BJ (cell line): Measurements from ENCODE around the gene HLA-DMA. TPM values are rescaled to one million over a fixed set of nuclear protein-coding genes. Genes with fewer than 3 reads are reported as not detected.

Experiments used
- CTCF ChIA-PET: fragments of 350-600 bp; formaldehyde crosslinking; extraction: SDS; loops from one replicate; lab custom pipeline; 2021; ENCODE audit warnings: antibody characterized with exemption, inconsistent platforms; lab: Yijun Ruan, JAX
- POLR2A ChIA-PET: fragments of 300-600 bp; sonication (Branson Sonifier 250); formaldehyde crosslinking; extraction: SDS; loops from one replicate; lab custom pipeline; 2021; ENCODE audit warnings: antibody characterized with exemption; lab: Charles Lee
- DNase-seq: peaks from one replicate; pipeline ENCODE4 v3.0.0-alpha.2; 2011; ENCODE audit warnings: low read depth
- H3K27me3 ChIP-seq: 2 replicates; pipeline ENCODE4 v1.6.0; 2011; ENCODE audit warnings: low read length; ENCODE audit not compliant: control insufficient read depth, insufficient read depth
- H3K36me3 ChIP-seq: 2 replicates; pipeline ENCODE4 v1.5.1; 2011; ENCODE audit warnings: low read length; ENCODE audit not compliant: control insufficient read depth, insufficient read depth
- H3K4me3 ChIP-seq: 2 replicates; pipeline ENCODE4 v1.5.1; 2011; ENCODE audit warnings: low read depth, mild to moderate bottlenecking, control low read depth, low read length
- polyA plus RNA-seq: library from polyadenylated mRNA; depleted of rRNA; stranded (reverse); fragments of >200 nt; gene quantifications from 2 replicates; pipeline ENCODE4 v1.2.3, GENCODE V29; 2011
- TF ChIP-seq, protein P1 (sequence below): IDR thresholded peaks from 2 replicates; pipeline ENCODE4 v1.5.1; 2011; ENCODE audit warnings: low read depth, mild to moderate bottlenecking, control low read depth, inconsistent platforms, low read length, moderate library complexity; ENCODE audit not compliant: insufficient read depth

The HLA-DMA gene
- polyA plus RNA-seq, 1 experiment, result 3.5 TPM

DNA sequence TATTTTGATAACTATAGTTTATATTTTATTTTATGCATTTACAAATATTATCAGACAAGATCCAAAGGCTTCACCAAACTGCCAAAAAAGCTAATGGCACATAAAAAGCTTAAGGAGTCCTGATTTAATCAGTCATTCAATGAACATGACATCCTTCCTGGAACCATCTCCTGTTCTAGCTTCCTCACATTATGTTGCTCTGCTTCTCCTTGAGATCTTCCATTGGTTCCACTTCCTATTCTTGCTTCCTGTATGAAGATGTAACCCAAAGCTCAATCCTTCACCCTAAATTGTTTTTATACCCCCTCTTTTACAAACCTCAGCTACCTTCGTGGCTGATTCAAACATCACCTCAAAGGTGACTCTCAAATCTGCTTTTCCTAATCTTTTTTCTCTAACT is 11.0 kb upstream of the HLA-DMA start:
- ChIA-PET POLR2A (no interaction called here), CTCF (interaction anchor here (0.6 to 2.5 kb wide), 5 partner anchors 10 to 1423 kb away, joined by 4 to 27 read pairs (median 4); partner anchors contain the start of gene HLA-DMA)
- no peaks in the 10 kb centered on the region for H3K36me3 ChIP-seq
- H3K4me3 ChIP-seq, result no peak overlapping the region
- TF ChIP-seq, protein P1, sequence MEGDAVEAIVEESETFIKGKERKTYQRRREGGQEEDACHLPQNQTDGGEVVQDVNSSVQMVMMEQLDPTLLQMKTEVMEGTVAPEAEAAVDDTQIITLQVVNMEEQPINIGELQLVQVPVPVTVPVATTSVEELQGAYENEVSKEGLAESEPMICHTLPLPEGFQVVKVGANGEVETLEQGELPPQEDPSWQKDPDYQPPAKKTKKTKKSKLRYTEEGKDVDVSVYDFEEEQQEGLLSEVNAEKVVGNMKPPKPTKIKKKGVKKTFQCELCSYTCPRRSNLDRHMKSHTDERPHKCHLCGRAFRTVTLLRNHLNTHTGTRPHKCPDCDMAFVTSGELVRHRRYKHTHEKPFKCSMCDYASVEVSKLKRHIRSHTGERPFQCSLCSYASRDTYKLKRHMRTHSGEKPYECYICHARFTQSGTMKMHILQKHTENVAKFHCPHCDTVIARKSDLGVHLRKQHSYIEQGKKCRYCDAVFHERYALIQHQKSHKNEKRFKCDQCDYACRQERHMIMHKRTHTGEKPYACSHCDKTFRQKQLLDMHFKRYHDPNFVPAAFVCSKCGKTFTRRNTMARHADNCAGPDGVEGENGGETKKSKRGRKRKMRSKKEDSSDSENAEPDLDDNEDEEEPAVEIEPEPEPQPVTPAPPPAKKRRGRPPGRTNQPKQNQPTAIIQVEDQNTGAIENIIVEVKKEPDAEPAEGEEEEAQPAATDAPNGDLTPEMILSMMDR, result no peak
- no peaks in the 10 kb centered on the region for H3K27me3 ChIP-seq
- DNase-seq, result no peak

DNA sequence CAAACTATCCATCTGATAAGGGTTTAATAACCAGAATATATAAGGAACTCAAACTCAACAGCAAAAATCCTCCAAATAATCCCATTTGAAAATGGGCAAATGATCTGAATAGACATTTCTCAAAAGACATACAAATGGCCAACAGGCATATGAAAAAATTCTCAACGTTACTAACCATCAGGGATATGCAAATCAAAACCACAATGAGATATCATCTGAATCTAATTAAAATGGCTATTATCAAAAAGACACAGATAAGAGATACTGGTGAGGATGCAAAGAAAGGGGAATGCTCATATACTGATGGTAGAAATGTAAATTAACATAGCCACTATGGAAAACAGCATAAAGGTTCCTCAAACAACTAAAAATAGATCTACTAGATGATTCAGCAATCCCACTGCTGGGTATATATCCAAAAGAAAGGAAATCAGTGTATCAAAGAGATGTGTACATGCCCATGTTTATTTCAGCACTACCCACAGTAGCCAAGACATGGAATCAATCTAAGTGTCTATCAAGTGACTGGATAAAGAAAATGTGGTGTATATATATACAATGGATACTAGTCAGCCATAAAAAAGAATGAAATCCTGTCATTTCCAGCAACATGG is 9.4 kb upstream of the HLA-DMA start:
- DNase-seq, result no peak
- Histone ChIP-seq H3K27me3 (no peaks in the 10 kb centered on the region), H3K36me3 (no peaks in the 10 kb centered on the region), H3K4me3 (no peak overlapping the region)
- TF ChIP-seq, protein P1, result no peak
- POLR2A ChIA-PET, result no interaction called here
- CTCF ChIA-PET, result interaction anchor here (1.8 to 2.5 kb wide), 2 partner anchors 9 to 29 kb away, joined by 7 to 27 read pairs; partner anchors contain the start of gene HLA-DMA

DNA sequence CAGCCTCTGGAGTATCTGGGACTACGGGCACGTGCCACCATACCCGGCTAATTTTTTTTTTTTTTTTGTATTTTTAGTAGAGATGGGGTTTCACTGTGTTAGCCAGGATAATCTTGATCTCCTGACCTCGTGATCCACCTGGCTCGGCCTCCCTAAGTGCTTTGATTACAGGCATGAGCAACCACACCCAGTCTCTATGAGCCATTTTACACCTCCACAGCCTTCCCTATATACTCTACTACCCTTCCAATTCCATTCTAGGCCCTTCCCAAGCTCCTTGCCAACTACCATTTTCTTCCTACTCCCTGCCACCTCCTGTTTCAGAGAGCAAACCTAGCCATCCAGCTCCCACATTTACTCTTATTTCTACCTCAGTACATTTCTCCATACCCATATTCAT is 7.7 kb upstream of the HLA-DMA start:
- POLR2A ChIA-PET, result no interaction called here
- TF ChIP-seq, protein P1, result no peak
- Histone ChIP-seq H3K4me3 (no peak overlapping the region), H3K27me3 (no peaks in the 10 kb centered on the region), H3K36me3 (no peaks in the 10 kb centered on the region)
- DNase-seq, result no peak
- CTCF ChIA-PET, result interaction anchor here (1.0 kb wide), 1 partner anchor 18 kb away, joined by 3 read pairs; no protein-coding TSS in a partner anchor

DNA sequence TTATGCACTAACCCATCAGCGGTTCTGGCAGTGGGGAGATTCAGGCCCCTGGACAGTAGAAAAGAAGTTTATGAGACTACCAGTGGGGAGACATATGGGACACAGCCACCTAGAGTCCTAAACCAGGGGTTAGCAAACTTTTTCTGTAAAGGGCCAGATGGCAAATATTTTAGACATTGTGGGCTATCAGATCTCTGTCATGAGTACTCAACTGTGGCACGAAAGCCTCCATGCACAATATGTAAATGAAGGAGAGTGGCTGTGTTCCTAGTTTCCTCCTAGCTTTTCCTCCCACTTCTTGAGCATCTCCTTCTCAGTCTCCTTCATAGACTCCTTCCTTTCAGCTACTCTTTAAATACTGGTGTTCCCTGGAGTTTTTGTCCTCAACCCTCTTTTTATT is 3.3 kb upstream of the HLA-DMA start:
- POLR2A ChIA-PET, result no interaction called here
- CTCF ChIA-PET, result interaction anchor here (1.8 to 6.1 kb wide), 3 partner anchors 11 to 118 kb away, joined by 5 to 61 read pairs (median 14); partner anchors contain the start of genes BRD2 and TAP2
- H3K27me3 ChIP-seq, result no peaks in the 10 kb centered on the region

More for the DNA sequence above, 3.3 kb upstream of the HLA-DMA start:
- TF ChIP-seq, protein P1, result no peak
- no peaks in the 10 kb centered on the region for H3K36me3 ChIP-seq
- H3K4me3 ChIP-seq, result no peak overlapping the region
- no peak for DNase-seq
